NCI-H146 (cell line): ENCODE measurements around the gene UGT2B10.
A peak's percentile ranks its signal among the peaks of the same experiment; 100 is the strongest.

ENCODE experiments used
- DNase-seq: peaks from one replicate; lab custom pipeline; 2025; lab: John Stamatoyannopoulos, UW

UGT2B10 gene

GRCh38 chr4:68871809-68872642, 56.2 kb downstream of the UGT2B10 start:
- DNase-seq, result peak; percentile 57

GRCh38 chr4:68872643-68873502, 57.1 kb downstream of the UGT2B10 start:
- no peak for DNase-seq

GRCh38 chr4:68874507-68874906, 58.7 kb downstream of the UGT2B10 start:
- DNase-seq, result no peak

GRCh38 chr4:68877555-68877954, 61.8 kb downstream of the UGT2B10 start:
- no peak for DNase-seq

- no peak for DNase-seq
These were observed 62.3 kb downstream of the UGT2B10 start for GRCh38 chr4:68878048-68878447.
